OCI-LY1 (cell line): Measurements from ENCODE around the gene DOK6.

Source experiments
- EZH2 ChIP-seq: fragments of 200-600 bp; sonication (generic), shearing (Covaris generic); IDR thresholded peaks from 2 replicates; pipeline ENCODE4 v1.8.0; 2017; ENCODE audit warnings: borderline replicate concordance, mixed run types, mild to moderate bottlenecking, antibody characterized with exemption, low read length, moderate library complexity, mixed read lengths
- TF ChIP-seq, protein P1 (sequence below): fragments of 200-600 bp; sonication (generic), shearing (Covaris generic); IDR thresholded peaks from 2 replicates; pipeline ENCODE4 v1.5.1; 2017; ENCODE audit warnings: mild to moderate bottlenecking, antibody characterized with exemption, low read length, moderate library complexity, mixed read lengths

DNA sequence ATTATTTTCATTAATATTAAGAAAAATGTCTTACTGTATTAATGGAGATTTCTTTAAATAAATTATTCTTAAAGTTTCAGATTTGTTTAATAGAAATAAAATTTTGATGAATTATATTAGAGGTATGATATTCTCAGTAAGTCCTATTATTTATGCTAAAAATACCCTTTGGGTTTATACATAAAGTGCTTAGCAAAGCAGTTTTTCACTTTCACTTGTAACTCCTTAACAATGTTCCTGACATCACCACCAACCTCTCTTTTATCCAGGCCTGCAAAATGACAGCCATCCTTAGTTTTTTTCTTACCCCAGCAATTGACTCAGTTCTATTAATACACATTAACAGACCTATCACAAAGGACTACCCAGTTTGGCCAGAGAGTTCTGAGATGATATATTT lies 376.6 kb downstream of the DOK6 start:
- TF ChIP-seq, protein P1, sequence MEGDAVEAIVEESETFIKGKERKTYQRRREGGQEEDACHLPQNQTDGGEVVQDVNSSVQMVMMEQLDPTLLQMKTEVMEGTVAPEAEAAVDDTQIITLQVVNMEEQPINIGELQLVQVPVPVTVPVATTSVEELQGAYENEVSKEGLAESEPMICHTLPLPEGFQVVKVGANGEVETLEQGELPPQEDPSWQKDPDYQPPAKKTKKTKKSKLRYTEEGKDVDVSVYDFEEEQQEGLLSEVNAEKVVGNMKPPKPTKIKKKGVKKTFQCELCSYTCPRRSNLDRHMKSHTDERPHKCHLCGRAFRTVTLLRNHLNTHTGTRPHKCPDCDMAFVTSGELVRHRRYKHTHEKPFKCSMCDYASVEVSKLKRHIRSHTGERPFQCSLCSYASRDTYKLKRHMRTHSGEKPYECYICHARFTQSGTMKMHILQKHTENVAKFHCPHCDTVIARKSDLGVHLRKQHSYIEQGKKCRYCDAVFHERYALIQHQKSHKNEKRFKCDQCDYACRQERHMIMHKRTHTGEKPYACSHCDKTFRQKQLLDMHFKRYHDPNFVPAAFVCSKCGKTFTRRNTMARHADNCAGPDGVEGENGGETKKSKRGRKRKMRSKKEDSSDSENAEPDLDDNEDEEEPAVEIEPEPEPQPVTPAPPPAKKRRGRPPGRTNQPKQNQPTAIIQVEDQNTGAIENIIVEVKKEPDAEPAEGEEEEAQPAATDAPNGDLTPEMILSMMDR = no peak
- no peak for TF ChIP-seq EZH2
